Measurements from ENCODE around the gene DUSP12. TPM values are rescaled to one million over a fixed set of nuclear protein-coding genes. Genes with fewer than 3 reads are reported as not detected.
A peak's percentile ranks its signal among the peaks of the same experiment; 100 is the strongest.
"Not testable (repeated sequence)": the region's sequence is repeated elsewhere in the genome, so short reads cannot be mapped to it uniquely, and the experiment has no call there.

Gene DUSP12
- total RNA-seq, 1 donor from 2014 or later, result 19.3 TPM

- Mint-ChIP-seq H3K4me1 (ENCODE audit: low read depth) (peaks cover 13% of the 10 kb centered on the region), H3K4me3 (ENCODE audit: unreplicated experiment) (no peak overlapping the region), H3K27me3 (ENCODE audit: low read depth) (peaks cover 3% of the 10 kb centered on the region), H3K27ac (ENCODE audit: unreplicated experiment) (no peak overlapping the region), H3K9me3 (ENCODE audit: low read depth) (no peaks in the 10 kb centered on the region), H3K36me3 (ENCODE audit: low read depth) (no peaks in the 10 kb centered on the region)
- DNase-seq (ENCODE audit: low spot score), result no peak
- no peak for TF ChIP-seq CTCF (IDR thresholded peaks at IDR 0.05)
Measured at GRCh38 chr1:161723459-161724141, 26.0 kb upstream of the DUSP12 start.

GRCh38 chr1:161725258-161725907, 24.2 kb upstream of the DUSP12 start:
- H3K36me3 Mint-ChIP-seq (ENCODE audit: low read depth); H3K27me3 Mint-ChIP-seq (ENCODE audit: low read depth); DNase-seq (ENCODE audit: low spot score); H3K9me3 Mint-ChIP-seq (ENCODE audit: low read depth): not testable (repeated sequence)
- peaks cover 13% of the 10 kb centered on the region for H3K4me1 Mint-ChIP-seq (ENCODE audit: low read depth)
- peak overlapping the region; percentile 87 for H3K27ac Mint-ChIP-seq (ENCODE audit: unreplicated experiment)
- peak overlapping the region; percentile 81 for H3K4me3 Mint-ChIP-seq (ENCODE audit: unreplicated experiment)

- peak; percentile 76 for TF ChIP-seq CTCF (IDR thresholded peaks at IDR 0.05)
- peaks cover 2% of the 10 kb centered on the region for H3K27me3 Mint-ChIP-seq (ENCODE audit: low read depth)
- DNase-seq (ENCODE audit: low spot score), result no peak
- no peaks in the 10 kb centered on the region for H3K36me3 Mint-ChIP-seq (ENCODE audit: low read depth)
- peak overlapping the region; percentile 87 for H3K27ac Mint-ChIP-seq (ENCODE audit: unreplicated experiment)
- H3K9me3 Mint-ChIP-seq (ENCODE audit: low read depth), result no peaks in the 10 kb centered on the region
- H3K4me3 Mint-ChIP-seq (ENCODE audit: unreplicated experiment), result peak overlapping the region; percentile 81
- peaks cover 13% of the 10 kb centered on the region for H3K4me1 Mint-ChIP-seq (ENCODE audit: low read depth)
Measured at GRCh38 chr1:161725908-161726472, 23.6 kb upstream of the DUSP12 start.

- TF ChIP-seq CTCF (IDR thresholded peaks at IDR 0.05), result no peak
- Mint-ChIP-seq H3K36me3 (ENCODE audit: low read depth) (no peaks in the 10 kb centered on the region), H3K9me3 (ENCODE audit: low read depth) (no peaks in the 10 kb centered on the region), H3K4me1 (ENCODE audit: low read depth) (peaks cover 13% of the 10 kb centered on the region), H3K4me3 (ENCODE audit: unreplicated experiment) (peak overlapping the region; percentile 81), H3K27me3 (ENCODE audit: low read depth) (peaks cover 8% of the 10 kb centered on the region), H3K27ac (ENCODE audit: unreplicated experiment) (no peak overlapping the region)
- peak; percentile 93 for DNase-seq (ENCODE audit: low spot score)
Measured at GRCh38 chr1:161726473-161727255, 22.9 kb upstream of the DUSP12 start.

- DNase-seq (ENCODE audit: low spot score), result no peak
- Mint-ChIP-seq H3K27me3 (ENCODE audit: low read depth) (peaks cover 11% of the 10 kb centered on the region), H3K4me3 (ENCODE audit: unreplicated experiment) (peak overlapping the region; percentile 81), H3K36me3 (ENCODE audit: low read depth) (no peaks in the 10 kb centered on the region), H3K9me3 (ENCODE audit: low read depth) (no peaks in the 10 kb centered on the region), H3K4me1 (ENCODE audit: low read depth) (peaks cover 8% of the 10 kb centered on the region), H3K27ac (ENCODE audit: unreplicated experiment) (peak overlapping the region; percentile 65)
- no peak for TF ChIP-seq CTCF (IDR thresholded peaks at IDR 0.05)
Measured at GRCh38 chr1:161727256-161727924, 22.2 kb upstream of the DUSP12 start.
